NCI-H510A (cell line): ENCODE results near the gene MYL7.

ENCODE experiments used
- DNase-seq: peaks from one replicate; lab custom pipeline; 2025; lab: John Stamatoyannopoulos, UW

Gene MYL7

DNA sequence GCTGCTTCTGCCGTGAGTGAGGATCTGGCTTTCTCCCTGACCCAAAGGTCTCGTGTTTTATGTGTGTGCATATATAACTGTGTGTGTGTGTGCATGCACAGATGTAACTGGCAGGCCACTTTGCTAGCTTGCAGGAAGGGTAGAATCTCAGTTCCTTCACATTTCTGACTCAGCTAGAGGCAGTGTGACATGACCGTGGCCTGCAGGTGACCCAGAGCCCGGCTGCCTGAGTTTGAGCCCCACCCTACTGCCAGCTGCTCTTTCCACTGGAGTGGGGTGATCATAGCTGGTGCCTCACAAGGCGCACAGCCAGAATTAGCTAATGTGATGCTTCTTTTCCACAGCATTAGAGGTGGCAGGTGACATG is 9.3 kb upstream of the MYL7 start:
- no peak for DNase-seq

DNA sequence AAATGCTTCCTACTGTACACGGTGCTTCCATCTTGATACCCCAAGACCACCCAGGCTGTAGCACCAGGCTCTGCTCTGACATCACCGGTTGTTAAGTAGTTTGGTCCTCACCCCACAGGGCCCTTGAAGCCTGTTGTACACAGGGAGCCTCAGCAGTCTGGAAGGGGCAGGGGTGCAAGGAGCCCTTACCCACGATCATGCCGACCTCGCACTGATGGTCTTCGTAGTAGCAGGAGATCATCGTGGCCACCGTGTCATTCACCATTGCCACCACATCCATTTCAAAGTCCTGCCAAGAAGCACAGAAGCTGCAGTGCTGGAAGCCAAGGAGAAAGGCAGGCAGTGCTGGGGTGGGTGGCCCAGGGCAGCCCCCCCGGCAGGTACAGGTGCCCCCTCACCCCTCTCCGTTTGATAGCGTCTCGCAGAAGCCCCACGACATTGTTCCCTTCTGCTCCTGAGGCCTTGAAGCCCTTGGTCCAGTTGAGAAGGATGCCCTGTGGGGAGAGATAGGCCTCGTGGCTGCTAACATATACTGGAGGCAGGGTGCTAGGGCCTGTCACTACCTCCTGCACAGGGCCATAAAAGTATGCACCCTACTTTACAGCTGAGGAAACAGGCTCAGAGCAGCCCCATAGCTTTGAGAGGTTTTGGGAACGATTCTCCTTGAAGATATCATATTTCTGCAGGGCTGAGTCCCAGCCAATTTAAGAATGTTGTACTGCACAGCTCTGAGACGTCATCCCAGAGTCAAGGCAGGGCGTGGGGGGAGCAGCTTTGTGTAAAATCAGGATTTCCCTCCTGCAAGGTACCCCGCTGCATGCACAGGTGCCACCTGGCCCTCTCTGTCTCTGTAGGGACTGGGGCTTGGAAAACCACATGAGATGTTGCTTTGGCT is 8.7 kb upstream of the MYL7 start:
- DNase-seq, result no peak

DNA sequence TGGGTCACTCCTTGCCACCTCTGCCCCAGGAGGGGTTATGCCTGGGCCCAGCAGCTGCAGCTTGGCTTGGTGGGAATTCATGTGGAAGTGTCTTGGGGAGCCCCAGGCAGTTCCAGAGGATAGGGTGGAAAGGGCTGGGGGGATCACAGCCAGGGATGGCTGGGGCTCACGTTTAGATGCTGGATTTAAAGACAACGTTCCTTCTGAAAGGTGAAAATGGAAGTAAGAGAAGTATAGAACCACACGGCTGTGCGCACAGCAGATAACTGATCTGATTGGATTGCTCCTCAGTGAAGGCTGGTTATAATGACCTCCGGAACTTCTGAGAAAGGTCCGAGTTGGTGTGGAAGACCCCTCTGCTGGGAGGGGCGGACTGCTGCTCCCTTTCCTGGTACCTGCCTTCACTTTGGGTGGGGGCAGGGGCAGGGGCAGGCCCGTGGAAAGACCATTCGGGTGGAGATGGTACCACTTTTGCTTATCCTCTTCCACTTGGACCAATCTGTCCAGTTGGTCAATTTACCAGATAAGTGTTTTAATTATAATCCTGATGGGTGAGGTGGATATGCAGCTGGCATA is 7.9 kb upstream of the MYL7 start:
- DNase-seq, result no peak

DNA sequence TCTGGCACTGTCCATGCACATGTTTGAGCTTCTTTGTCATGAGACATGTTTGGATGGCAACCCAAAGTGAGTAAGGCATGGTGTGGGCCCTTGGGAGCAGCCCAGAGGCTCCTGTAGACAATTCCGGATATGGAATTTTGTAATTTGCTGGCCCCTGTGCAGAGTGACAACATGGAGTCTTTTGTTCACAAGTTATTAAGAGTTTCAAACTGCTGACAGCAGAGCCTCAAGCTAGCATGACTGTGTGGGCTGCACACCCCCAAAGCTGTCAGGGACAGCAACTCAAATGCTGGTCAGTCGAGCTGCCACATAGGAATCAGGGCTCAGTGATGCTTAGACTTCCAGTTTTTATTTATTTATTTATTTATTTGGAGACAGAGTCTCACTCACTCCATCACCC is 7.0 kb upstream of the MYL7 start:
- no peak for DNase-seq

DNA sequence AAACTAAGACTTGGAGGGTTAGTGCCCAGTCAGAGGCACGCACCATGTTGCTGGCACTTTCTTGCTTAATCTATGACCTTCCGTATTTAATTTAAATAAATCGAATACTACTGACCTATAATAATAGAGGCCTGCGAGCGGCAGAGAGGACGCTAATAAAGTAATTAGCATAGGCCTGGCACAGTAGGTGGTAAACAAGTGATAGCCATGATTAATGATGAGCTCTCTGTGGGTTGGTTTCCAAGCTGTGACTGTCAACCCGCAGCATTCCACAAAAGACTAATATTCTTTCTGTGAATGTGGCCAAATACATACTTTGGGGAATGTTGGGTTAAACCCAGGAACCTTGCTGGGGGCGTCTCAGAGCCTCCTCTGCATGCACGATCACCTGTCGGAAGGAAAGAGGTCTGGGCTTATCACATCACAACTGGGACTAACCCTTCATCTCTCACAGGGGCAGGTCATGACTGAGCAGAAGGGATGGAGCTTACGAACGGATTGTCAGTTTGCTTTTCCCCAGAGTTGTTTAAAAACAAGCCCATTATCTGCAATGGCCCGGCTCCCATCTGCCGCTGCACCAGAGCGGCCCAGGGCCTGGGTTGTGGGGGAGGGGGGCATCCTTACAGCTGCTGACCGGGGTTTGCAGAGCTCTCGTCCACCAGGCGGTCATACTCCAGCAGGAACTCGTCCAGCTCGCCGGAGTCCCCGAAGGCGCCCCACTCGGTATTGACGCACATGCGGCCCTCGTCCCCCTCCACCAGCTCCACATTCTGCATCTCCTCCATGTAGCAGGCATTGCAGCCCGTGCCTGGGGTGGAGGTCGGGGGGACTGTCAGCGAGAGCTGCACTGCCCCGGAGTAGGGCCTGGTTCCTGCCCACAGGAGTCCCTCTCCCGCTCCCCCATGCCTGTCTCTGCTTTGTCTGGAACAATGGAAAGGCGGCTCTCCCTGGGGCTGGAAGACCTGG is 6.2 kb upstream of the MYL7 start:
- no peak for DNase-seq

DNA sequence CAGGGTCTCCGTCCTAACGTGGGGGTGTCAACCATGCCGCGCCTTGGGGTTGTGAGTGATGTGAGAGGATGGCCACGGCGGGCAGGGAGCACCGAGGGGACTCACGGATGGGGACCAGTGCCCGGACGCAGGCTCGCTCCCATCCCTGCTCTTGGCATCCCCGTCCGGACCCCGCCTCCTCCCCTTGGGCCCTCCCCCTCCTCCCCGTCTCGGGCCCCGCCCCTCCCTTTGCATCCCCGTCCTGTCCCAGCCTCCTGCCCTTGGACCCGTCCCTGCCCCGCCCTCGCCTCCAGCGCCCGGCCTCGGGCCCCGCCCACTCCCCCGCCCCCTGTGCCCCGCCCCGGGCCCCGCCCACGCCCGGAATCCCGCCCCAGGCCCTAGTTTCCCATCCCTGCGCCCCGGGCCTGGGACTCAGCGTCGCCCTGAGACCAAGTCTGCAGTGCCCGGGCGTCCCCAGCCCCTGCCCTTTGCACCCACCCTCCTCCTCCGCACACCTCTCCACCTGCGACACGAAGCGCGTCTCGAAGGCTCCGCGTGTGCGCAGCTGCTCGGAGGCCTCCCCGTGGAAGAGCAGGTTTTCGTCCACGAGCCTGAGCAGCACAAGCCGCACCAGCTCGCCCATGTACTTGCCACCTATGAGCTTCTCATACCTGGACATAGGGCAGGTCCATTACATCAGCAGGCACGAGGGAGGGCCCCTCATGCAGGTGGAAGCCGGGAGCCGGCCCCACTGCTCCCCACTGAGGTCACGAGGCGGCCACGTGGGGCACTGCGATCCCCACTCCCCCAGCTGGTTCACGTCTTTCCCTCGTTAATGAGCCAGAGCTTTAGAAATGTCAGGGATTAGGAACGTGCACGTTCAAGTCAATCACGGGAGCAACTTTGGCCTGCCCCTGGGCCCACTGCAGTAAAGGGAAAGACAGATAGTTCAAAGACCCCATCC is 5.1 kb upstream of the MYL7 start:
- no peak for DNase-seq

DNA sequence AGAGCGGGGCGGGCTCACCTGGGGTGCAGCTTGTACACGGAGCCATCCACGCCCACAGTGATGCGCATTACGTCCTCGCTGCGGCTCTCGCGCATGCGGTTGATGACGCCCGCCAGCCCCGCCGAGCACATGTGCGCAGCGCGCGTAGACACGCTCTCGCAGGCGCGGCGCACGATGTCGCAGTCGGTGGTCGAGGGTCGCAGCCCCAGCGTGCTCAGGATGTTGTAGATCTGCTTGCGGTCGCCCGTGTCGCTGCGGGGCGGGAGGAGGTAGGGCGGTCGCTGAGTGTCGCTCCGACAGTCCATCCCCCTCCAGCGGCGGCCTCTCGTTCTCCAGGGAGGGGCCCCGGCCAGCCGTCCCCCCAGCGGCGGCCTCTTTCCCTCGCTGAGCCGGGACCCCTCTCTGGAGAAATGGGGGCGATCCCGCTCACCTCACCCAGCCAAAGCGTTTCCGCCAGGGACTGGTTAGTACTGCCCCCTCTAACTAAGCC is 4.4 kb upstream of the MYL7 start:
- no peak for DNase-seq

DNA sequence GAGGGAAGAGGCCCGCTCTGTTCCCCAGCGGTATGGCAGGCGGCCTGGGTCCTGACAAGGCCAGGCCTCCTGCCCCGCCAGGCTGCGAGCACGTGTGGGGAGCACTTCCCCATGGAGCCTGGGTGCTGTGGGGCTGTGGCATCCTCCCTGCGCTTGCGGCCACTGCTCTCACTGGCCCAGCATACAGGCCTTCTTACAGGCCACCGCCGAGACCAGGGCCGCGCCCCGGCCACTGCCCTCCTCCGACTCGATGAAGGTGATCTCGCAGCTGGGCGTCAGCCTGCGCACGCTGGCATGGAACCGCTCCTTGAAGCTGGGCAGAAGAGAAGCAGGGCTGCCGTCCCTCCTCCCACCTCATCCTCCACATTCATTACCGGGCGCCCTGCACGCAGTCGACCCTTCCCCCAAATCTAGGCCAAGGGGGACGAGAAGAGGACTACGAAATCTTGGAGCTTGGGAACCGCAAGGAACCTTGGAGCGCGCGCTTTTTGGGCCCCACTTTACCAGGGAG is 3.9 kb upstream of the MYL7 start:
- DNase-seq, result no peak

DNA sequence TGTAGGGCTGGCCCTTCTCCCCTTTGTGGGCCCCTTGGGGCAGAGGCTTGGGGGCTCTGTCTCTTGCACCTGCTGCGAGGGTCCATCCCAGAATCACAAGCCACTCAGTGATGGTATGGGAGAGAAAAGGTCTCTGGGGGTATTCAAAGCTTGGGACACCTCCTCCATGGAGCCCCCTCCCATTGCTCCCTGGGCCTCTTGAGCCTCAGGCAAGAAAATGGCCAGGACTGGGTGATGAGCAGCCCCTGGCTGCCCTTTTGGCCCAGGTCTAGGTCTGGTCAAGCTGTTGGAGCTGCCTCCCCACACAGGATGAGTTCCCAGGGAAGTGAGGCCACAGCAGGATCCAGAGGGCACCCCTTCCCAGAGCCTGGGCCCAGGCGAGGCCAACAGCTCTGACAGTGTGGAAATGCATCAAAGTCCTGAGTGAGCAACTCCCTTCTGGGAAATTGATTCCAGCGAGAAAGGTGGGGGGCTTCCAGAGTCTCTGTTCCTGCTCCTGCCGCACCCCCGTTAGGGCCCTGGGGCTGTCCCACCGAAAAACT is 3.4 kb upstream of the MYL7 start:
- no peak for DNase-seq

DNA sequence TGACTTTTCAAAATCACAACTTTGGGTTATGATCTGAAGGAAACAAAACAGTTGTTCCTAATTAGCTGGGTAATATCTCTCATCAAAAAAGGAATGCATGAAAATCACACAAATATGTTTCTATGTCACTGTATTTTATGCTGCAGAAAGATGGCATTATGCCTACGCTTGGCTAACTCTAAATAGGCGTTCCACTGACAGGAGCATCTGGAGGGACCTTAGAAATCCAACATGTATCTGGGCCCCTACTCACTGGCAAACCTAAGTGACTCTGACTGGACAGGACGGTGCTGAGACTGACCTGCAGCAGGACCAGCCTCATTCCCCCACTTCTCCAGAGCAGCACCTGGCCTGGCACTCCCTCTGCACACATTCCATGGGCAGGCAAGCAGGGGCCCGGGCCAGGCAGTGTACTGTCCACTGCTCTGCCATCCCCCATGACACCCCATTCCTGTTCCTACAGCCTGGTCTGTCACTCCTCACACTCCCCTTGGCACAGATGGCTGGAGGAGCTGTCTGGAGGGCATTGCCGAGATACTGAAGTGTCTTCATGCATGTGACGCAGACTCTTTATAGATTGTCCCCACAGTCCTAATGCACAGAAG is 2.6 kb upstream of the MYL7 start:
- DNase-seq, result no peak

DNA sequence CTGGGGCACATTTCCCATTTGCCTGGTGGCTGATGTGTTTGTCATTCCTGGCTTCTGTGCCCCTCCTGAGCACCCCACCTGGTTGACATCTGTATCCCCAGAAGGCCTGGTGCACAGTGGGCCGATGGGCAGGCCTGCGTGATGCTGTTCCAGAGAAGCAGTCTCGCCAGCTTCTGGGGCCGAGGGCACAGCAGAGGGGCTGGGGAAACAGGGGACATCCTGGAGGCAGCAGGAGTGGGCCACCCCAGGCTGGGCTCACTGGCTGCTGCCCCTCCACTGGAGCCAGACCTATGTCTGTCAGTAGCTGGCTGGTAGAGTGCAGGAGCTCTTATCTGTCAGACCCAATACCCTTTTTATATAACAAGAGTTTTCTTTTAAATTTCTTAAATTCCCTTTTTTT is 896 bp upstream of the MYL7 start:
- no peak for DNase-seq

DNA sequence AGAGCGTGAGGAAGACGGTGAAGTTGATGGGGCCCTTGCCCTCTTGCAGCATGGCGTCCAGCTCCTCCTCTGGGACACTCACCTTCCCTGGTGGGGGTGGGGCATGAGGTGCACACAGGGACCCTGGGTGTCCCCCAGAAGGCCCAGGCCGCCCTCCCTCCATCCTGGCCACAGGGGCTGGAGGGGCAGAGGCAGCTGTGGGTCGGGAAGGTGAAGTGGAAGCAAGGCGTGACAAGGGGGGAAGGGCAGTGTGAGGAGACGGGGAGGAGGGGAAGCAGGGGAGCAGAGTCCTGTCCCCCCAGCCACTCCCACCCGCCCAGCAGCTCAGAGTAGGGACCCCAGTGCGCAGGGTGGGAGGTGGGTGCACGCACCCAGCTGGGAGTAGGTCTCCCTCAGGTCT is 791 bp downstream of the MYL7 start:
- no peak for DNase-seq

DNA sequence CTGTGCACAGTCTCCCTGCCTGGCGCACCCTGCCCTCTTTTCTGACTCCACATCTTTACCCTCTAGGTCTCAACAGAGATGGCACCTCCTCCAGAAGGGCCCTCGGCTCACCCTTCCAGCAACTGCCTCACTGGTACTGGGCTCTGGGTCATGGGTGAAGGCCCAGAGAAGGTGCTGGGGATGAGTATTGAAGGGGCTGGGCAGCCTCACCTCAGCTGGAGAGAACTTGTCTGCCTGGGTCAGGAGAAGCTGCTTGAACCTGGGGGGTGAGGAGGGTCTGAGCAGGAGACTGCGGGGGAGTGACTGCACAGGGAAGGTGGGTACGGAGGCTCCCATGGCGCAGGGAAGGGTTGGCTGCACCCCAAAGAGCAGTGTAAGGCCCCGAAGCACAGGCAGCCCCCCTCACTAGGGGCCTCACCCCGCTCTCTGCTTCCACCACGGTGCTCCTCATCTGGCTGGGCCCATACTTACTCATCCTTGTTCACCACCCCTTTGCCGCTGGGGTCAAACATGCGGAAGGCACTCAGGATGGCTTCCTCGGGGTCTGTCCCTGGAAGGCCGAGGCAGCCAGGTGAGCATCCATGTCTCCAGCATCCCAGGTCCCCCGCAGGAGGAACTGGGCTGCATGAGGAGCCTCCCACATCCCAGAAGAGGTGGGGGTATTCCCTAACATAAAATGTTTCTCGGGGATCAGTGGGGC is 1.7 kb downstream of the MYL7 start:
- DNase-seq, result no peak

DNA sequence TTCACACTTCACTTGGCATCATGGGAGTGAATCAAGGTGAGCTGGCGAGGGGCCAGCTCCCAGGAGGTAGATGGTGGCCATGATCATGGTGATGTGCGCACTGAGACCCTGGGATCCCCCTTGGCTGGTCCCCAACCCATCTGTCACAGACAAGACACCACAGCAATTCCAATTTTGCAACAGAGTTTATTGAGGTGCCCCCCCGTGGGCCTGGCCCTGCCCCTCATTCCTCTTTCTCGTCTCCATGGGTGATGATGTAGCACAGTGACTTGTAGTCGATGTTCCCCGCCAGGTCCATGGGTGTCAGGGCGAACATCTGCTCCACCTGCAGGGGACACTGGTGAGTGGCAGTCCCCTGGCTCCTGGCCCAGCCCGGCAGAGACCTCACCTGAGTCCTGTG is 2.4 kb downstream of the MYL7 start:
- DNase-seq, result no peak

DNA sequence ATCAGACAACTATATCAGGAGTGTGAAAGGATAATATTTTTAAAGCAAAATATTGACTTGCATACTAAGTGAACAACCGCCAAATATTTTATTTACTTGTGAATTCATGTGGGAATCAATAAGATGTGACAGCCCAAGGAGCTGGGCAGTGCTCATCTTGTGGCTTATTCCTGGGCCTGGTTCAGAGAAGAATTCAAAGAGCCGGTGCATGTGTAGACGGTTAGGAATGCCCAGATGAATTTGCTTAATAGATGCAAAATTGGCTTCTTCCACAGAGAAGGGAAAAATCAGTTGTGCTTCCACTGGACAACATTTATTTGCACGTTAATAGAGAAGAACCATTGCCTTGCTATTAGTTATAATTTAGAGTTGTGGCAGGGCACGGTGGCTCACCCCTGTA is 4.4 kb downstream of the MYL7 start:
- no peak for DNase-seq

DNA sequence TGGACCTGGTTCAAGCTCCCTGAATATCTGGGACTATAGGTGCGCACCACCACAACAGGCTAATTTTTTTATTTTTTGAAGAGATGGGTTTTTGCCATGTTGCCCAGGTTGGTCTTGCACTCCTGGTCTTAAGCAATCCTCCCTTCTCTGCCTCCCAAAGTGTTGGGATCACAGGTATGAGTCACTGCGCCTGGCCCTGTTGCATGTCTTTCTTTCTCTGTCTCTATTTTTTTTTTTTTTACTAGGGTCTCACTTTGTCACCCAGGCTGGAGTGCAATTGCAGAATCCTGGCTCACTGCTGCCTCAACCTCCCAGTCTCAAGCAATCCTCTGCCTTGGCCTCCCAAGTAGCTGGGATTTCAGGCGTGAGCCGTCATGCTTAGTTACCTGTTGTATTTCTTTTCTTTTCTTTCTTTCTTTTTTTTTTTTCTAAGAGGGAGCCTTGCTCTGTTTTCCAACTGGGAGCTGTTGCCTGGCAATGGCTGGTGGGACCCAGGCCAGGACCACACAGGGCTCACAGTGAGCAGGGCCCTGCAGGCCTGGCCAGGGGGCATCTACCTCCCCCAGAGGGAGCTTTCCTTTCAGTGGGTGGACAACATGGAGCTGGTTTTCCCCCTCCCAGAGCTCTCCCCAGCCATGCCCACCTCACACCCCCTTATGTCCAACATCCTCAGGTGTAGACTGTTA is 6.0 kb downstream of the MYL7 start:
- DNase-seq, result no peak

DNA sequence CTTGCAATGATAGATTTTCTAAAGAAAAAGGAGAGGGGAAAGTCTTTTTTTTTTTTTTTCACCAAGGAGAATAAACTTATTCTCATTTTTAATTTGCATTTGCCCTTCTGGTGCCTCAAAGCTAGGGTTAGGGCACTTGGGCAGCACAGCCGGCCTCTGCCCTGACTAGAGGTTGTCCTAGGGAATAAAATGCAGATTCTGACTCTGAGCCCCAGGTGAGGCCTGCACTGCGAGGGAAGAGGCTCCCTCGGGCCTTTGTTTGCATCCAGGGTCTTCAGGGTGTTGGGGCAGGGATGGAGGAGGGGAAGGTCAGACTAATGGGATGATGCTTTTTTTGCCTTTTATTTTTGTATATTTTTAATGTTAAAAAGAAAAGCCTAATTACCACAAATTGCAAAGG is 7.8 kb downstream of the MYL7 start:
- DNase-seq, result no peak

DNA sequence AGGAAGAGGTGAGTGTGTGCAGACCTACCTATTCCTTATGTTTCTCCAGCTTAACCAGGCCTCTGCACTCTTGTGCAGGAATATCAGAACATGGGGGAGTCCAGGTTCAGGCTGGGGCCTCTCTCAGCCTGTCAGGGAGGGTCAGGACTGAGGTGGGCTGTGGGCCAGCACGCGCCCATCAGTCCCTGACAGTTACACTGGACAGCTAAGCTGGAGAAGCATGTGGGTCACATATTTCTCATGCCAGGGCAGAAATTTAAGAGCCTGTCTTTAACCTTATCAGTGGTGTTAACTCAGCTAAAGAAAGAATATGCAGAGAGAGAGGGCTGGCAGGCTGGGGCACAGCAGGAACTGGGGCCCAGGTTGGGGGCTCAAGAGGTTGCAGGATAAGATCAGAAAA is 9.1 kb downstream of the MYL7 start:
- DNase-seq, result no peak
